ENCODE measurements around the gene ARHGAP15.

GRCh38 chr2:143680885-143681405 lies 551.7 kb downstream of the ARHGAP15 start:
- TF ChIP-seq POLR2A (IDR thresholded peaks at IDR 0.05; ENCODE audit: borderline replicate concordance, extremely low read depth, insufficient read depth, insufficient read length) (no peak), SRF (IDR thresholded peaks at IDR 0.05; ENCODE audit: low read depth) (no peak), EZH2 (IDR thresholded peaks at IDR 0.05) (no peak), JUND (IDR thresholded peaks at IDR 0.05) (no peak), SIN3A (IDR thresholded peaks at IDR 0.05; ENCODE audit: low read depth) (no peak), ZBTB33 (IDR thresholded peaks at IDR 0.05; ENCODE audit: extremely low read depth, insufficient replicate concordance, low read length) (no peak), CTCF (IDR thresholded peaks at IDR 0.05 in 2 of 3, conservative IDR thresholded peaks at IDR 0.05 in 1 of 3; ENCODE audit: borderline replicate concordance in 1 of 3, insufficient read depth in 1 of 3, low read depth in 2 of 3, low read length in 2 of 3) (no peak), POLR2AphosphoS5 (IDR thresholded peaks at IDR 0.05; ENCODE audit: low read depth, low read length) (no peak), YY1 (IDR thresholded peaks at IDR 0.05; ENCODE audit: extremely low read depth, insufficient replicate concordance, low read depth, low read length) (no peak), REST (IDR thresholded peaks at IDR 0.05; ENCODE audit: low read depth) (no peak)
